H9 (cell line): ENCODE results near the gene DPYD. TPM values are rescaled to one million over a fixed set of nuclear protein-coding genes. Genes with fewer than 3 reads are reported as not detected.

Source experiments
- DNase-seq: peaks from one replicate; pipeline ENCODE4 v3.0.0-alpha.2; 2017
- H2AFZ ChIP-seq: one replicate; pipeline ENCODE4 v1.6.1; 2013; ENCODE audit warnings: mild to moderate bottlenecking, low read length, control low read depth, moderate library complexity
- H2AK5ac ChIP-seq: 2 replicates; pipeline ENCODE4 v1.6.1; 2013; ENCODE audit warnings: low read length, control low read depth, mixed read lengths; ENCODE audit not compliant: insufficient read length
- H2BK120ac ChIP-seq: one replicate; pipeline ENCODE4 v1.6.1; 2013; ENCODE audit warnings: low read depth, mild to moderate bottlenecking, low read length, control low read depth, inconsistent platforms; ENCODE audit not compliant: poor library complexity, severe bottlenecking
- H2BK12ac ChIP-seq: 2 replicates; pipeline ENCODE4 v1.6.1; 2013; ENCODE audit warnings: low read length, control low read depth, mixed read lengths, low read depth; ENCODE audit not compliant: insufficient read length
- H2BK15ac ChIP-seq: 2 replicates; pipeline ENCODE4 v1.6.1; 2013; ENCODE audit warnings: low read depth, low read length, control low read depth
- H2BK20ac ChIP-seq: one replicate; pipeline ENCODE4 v1.6.1; 2013; ENCODE audit warnings: low read depth, mild to moderate bottlenecking, low read length, control low read depth, inconsistent platforms; ENCODE audit not compliant: poor library complexity, severe bottlenecking
- H2BK5ac ChIP-seq: 2 replicates; pipeline ENCODE4 v1.6.1; 2013; ENCODE audit warnings: low read length, control low read depth, mixed read lengths; ENCODE audit not compliant: insufficient read length
- H3K14ac ChIP-seq: 2 replicates; pipeline ENCODE4 v1.6.1; 2013; ENCODE audit warnings: low read length, control low read depth; ENCODE audit not compliant: insufficient read depth
- H3K18ac ChIP-seq: 2 replicates; pipeline ENCODE4 v1.6.1; 2013; ENCODE audit warnings: low read depth, mild to moderate bottlenecking, mixed read lengths, low read length, control low read depth; ENCODE audit not compliant: insufficient read length
- H3K23ac ChIP-seq: 2 replicates; pipeline ENCODE4 v1.6.1; 2013; ENCODE audit warnings: low read length, control low read depth, mixed read lengths, low read depth; ENCODE audit not compliant: insufficient read length
- H3K23me2 ChIP-seq: 2 replicates; pipeline ENCODE4 v1.6.1; 2013; ENCODE audit warnings: low read depth, mild to moderate bottlenecking, mixed read lengths, low read length, control low read depth; ENCODE audit not compliant: insufficient read length, poor library complexity, severe bottlenecking
- H3K27ac ChIP-seq: 2 replicates; pipeline ENCODE4 v1.5.1; 2013; ENCODE audit warnings: low read length, control low read depth, mixed read lengths, low read depth; ENCODE audit not compliant: insufficient read length
- H3K27me3 ChIP-seq: 2 replicates; pipeline ENCODE4 v1.6.1; 2013; ENCODE audit warnings: low read length, control low read depth, inconsistent platforms; ENCODE audit not compliant: insufficient read depth
- H3K4ac ChIP-seq: 2 replicates; pipeline ENCODE4 v1.6.1; 2013; ENCODE audit warnings: low read depth, mild to moderate bottlenecking, control low read depth, inconsistent platforms, low read length, moderate library complexity
- H3K4me1 ChIP-seq: 2 replicates; pipeline ENCODE4 v1.6.1; 2013; ENCODE audit warnings: low read length, control low read depth, inconsistent platforms; ENCODE audit not compliant: insufficient read depth
- H3K4me2 ChIP-seq: 2 replicates; pipeline ENCODE4 v1.6.1; 2013; ENCODE audit warnings: low read length, control low read depth, mixed read lengths; ENCODE audit not compliant: insufficient read length, insufficient read depth
- H3K56ac ChIP-seq: 2 replicates; pipeline ENCODE4 v1.6.1; 2013; ENCODE audit warnings: low read depth, mild to moderate bottlenecking, mixed read lengths, low read length, control low read depth; ENCODE audit not compliant: insufficient read length
- H3K79me1 ChIP-seq: 2 replicates; pipeline ENCODE4 v1.6.1; 2013; ENCODE audit warnings: low read depth, mild to moderate bottlenecking, moderate library complexity, low read length, control low read depth, inconsistent platforms; ENCODE audit not compliant: insufficient read depth, poor library complexity, severe bottlenecking
- H3K79me2 ChIP-seq: 2 replicates; pipeline ENCODE4 v1.6.1; 2013; ENCODE audit warnings: low read length, control low read depth, inconsistent platforms; ENCODE audit not compliant: insufficient read depth
- H3K9ac ChIP-seq: 2 replicates; pipeline ENCODE4 v1.6.1; 2013; ENCODE audit warnings: low read length, control low read depth, mixed read lengths; ENCODE audit not compliant: insufficient read length; ENCODE audit errors: extremely low read depth
- H3K9me3 ChIP-seq: one replicate; pipeline ENCODE4 v1.6.1; 2013; ENCODE audit warnings: low read depth, low read length, inconsistent platforms; ENCODE audit not compliant: control insufficient read depth
- H3T11ph ChIP-seq: one replicate; pipeline ENCODE4 v1.6.1; 2013; ENCODE audit warnings: mild to moderate bottlenecking, low read length, control low read depth, inconsistent platforms
- H4K20me1 ChIP-seq: one replicate; pipeline ENCODE4 v1.6.1; 2013; ENCODE audit not compliant: control insufficient read depth, insufficient read length, insufficient read depth
- H4K5ac ChIP-seq: 2 replicates; pipeline ENCODE4 v1.6.1; 2013; ENCODE audit warnings: low read depth, mild to moderate bottlenecking, mixed read lengths, low read length, control low read depth; ENCODE audit not compliant: insufficient read length
- H4K8ac ChIP-seq: replicated peaks from 2 replicates; pipeline ENCODE4 v1.6.1; 2013; ENCODE audit warnings: low read length, control low read depth, mixed read lengths, low read depth; ENCODE audit not compliant: insufficient read length
- H4K91ac ChIP-seq: 2 replicates; pipeline ENCODE4 v1.6.1; 2013; ENCODE audit warnings: low read depth, mild to moderate bottlenecking, moderate library complexity, mixed read lengths, low read length, control low read depth; ENCODE audit not compliant: insufficient read length
- H3K27ac Mint-ChIP-seq, 3 experiments: 2 replicates in 2 of 3; 3 replicates in 1 of 3; pipeline ENCODE4 v1.8.0; 2020 to 2021; ENCODE audit warnings: mixed read lengths in 3 of 3, mild to moderate bottlenecking in 1 of 3, moderate library complexity in 1 of 3
- H3K27me3 Mint-ChIP-seq: 2 replicates; pipeline ENCODE4 v1.8.0; 2021; ENCODE audit warnings: low read depth, mild to moderate bottlenecking, moderate library complexity, mixed read lengths
- H3K36me3 Mint-ChIP-seq, 3 experiments: 2 replicates in 2 of 3; 3 replicates in 1 of 3; pipeline ENCODE4 v1.8.0; 2020 to 2021; ENCODE audit warnings: low read depth in 3 of 3, mixed read lengths in 3 of 3; ENCODE audit not compliant: insufficient read depth in 1 of 3
- H3K4me1 Mint-ChIP-seq, 2 experiments: 2 replicates each; pipeline ENCODE4 v1.8.0; 2020; ENCODE audit warnings: mixed read lengths in 2 of 2
- H3K4me3 Mint-ChIP-seq, 2 experiments: 2 replicates in 1 of 2; 3 replicates in 1 of 2; pipeline ENCODE4 v1.8.0; 2020 to 2021; ENCODE audit warnings: mild to moderate bottlenecking in 2 of 2, mixed read lengths in 2 of 2, moderate library complexity in 1 of 2
- H3K9me3 Mint-ChIP-seq, 2 experiments: 2 replicates in 1 of 2; 3 replicates in 1 of 2; pipeline ENCODE4 v1.8.0; 2020; ENCODE audit warnings: mild to moderate bottlenecking in 2 of 2, mixed read lengths in 2 of 2, moderate library complexity in 1 of 2
- CTCF ChIP-seq: fragments of 200-600 bp; sonication (generic); conservative IDR thresholded peaks from 3 replicates; pipeline ENCODE4 v1.8.0; 2021; ENCODE audit warnings: antibody characterized with exemption, mild to moderate bottlenecking
- WGBS: extraction: QIAGEN DNeasy Blood & Tissue Kit; methylation state at CpG from one replicate; pipeline ENCODE4 v1.1.7; 2013; ENCODE audit warnings: missing lambda C conversion rate, low lambda C conversion rate, mixed read lengths; ENCODE audit not compliant: insufficient read length; ENCODE audit errors: extremely low coverage; 5-methylcytosine and 5-hydroxymethylcytosine counted together
- total RNA-seq: library from RNA; stranded (reverse); gene quantifications from 2 replicates; pipeline ENCODE4 v1.2.1, GENCODE V29; 2021

Gene DPYD
- total RNA-seq, 1 experiment from 2014 or later = 0.37 TPM

- H4K20me1 ChIP-seq = no peaks in the 10 kb centered on the region
- no peak overlapping the region for H3K4ac ChIP-seq
- no peak for TF ChIP-seq CTCF
- H3K27me3 ChIP-seq = no peaks in the 10 kb centered on the region
- H3K4me1 ChIP-seq = no peaks in the 10 kb centered on the region
- H4K8ac ChIP-seq = no peak overlapping the region
- H2BK15ac ChIP-seq = no peak overlapping the region
- no peak overlapping the region for H3K18ac ChIP-seq
- no peak for DNase-seq
- H3K23ac ChIP-seq = no peak overlapping the region
- H4K5ac ChIP-seq = no peak overlapping the region
- H2AK5ac ChIP-seq = no peak overlapping the region
- H2AFZ ChIP-seq = no peak overlapping the region
- no peaks in the 10 kb centered on the region for H3K9me3 Mint-ChIP-seq
- no peak overlapping the region for H2BK20ac ChIP-seq
- H3K27ac ChIP-seq = no peak overlapping the region
- H3K4me3 Mint-ChIP-seq = no peak overlapping the region
- H3K14ac ChIP-seq = no peak overlapping the region
- no peak overlapping the region for H2BK12ac ChIP-seq
- no peak overlapping the region for H2BK120ac ChIP-seq
- H3T11ph ChIP-seq = no peak overlapping the region
- H3K56ac ChIP-seq = no peak overlapping the region
- H4K91ac ChIP-seq = no peak overlapping the region
- peaks cover 13 to 16% of the 10 kb centered on the region in 2 experiments for H3K4me1 Mint-ChIP-seq
- H3K9me3 ChIP-seq = no peaks in the 10 kb centered on the region
- H3K27ac Mint-ChIP-seq = no peak overlapping the region
- H3K23me2 ChIP-seq = no peaks in the 10 kb centered on the region
- H3K79me2 ChIP-seq = no peaks in the 10 kb centered on the region
- no peak overlapping the region for H3K4me2 ChIP-seq
- no peaks in the 10 kb centered on the region for H3K79me1 ChIP-seq
- no peak overlapping the region for H3K9ac ChIP-seq
- H3K27me3 Mint-ChIP-seq = no peaks in the 10 kb centered on the region
- no CpG with 5 or more reads among the region's 2 CpGs for WGBS
- H2BK5ac ChIP-seq = no peak overlapping the region
- H3K36me3 Mint-ChIP-seq = no peaks in the 10 kb centered on the region
Observed at GRCh38 chr1:97143236-97143882, 777.5 kb downstream of the DPYD start.
